GM06990 (cell line): ENCODE data around the gene PWWP2B.

Experiments used
- DNase-seq: peaks from one replicate; pipeline ENCODE4 v3.0.0-alpha.2; 2011; ENCODE audit not compliant: insufficient read length; ENCODE audit errors: extremely low read depth
- H3K27me3 ChIP-seq: replicated peaks from 2 replicates; pipeline ENCODE4 v1.6.0; 2011; ENCODE audit warnings: low read length; ENCODE audit not compliant: control insufficient read depth, insufficient read depth
- H3K36me3 ChIP-seq: 2 replicates; pipeline ENCODE4 v1.5.1; 2011; ENCODE audit warnings: low read length; ENCODE audit not compliant: control insufficient read depth, insufficient read depth
- H3K4me3 ChIP-seq: replicated peaks from 2 replicates; pipeline ENCODE4 v1.5.1; 2011; ENCODE audit warnings: low read depth, mild to moderate bottlenecking, control low read depth, low read length
- TF ChIP-seq, protein P1 (sequence below): IDR thresholded peaks from 2 replicates; pipeline ENCODE4 v1.5.1; 2011; ENCODE audit warnings: low read length, control low read depth, mild to moderate bottlenecking, inconsistent platforms; ENCODE audit not compliant: insufficient read depth, poor library complexity, severe bottlenecking

The PWWP2B gene

DNA sequence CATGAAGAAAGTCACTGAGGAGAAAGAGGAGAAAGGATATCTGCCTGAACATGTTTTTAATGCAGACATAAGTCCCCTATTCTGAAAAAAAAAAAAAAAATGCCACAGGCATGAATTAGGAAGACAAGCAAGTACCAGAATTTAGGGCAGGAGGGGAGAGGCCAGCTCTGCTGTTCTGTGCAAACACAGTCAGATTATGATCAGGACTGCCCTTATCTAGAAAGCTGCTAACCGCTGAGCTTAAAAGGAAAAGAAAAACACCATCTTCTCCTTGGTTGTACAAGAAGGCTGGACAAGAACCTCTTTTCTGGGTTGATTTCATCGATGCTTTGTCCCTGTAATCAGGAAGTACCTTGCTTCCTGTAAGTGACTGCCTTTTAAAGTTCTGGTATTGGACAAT lies 15.3 kb upstream of the PWWP2B start:
- TF ChIP-seq, protein P1, sequence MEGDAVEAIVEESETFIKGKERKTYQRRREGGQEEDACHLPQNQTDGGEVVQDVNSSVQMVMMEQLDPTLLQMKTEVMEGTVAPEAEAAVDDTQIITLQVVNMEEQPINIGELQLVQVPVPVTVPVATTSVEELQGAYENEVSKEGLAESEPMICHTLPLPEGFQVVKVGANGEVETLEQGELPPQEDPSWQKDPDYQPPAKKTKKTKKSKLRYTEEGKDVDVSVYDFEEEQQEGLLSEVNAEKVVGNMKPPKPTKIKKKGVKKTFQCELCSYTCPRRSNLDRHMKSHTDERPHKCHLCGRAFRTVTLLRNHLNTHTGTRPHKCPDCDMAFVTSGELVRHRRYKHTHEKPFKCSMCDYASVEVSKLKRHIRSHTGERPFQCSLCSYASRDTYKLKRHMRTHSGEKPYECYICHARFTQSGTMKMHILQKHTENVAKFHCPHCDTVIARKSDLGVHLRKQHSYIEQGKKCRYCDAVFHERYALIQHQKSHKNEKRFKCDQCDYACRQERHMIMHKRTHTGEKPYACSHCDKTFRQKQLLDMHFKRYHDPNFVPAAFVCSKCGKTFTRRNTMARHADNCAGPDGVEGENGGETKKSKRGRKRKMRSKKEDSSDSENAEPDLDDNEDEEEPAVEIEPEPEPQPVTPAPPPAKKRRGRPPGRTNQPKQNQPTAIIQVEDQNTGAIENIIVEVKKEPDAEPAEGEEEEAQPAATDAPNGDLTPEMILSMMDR = no peak
- Histone ChIP-seq H3K4me3 (no peak overlapping the region), H3K36me3 (no peaks in the 10 kb centered on the region), H3K27me3 (no peaks in the 10 kb centered on the region; the same call in 1 of the 2 replicates)
- no peak for DNase-seq

DNA sequence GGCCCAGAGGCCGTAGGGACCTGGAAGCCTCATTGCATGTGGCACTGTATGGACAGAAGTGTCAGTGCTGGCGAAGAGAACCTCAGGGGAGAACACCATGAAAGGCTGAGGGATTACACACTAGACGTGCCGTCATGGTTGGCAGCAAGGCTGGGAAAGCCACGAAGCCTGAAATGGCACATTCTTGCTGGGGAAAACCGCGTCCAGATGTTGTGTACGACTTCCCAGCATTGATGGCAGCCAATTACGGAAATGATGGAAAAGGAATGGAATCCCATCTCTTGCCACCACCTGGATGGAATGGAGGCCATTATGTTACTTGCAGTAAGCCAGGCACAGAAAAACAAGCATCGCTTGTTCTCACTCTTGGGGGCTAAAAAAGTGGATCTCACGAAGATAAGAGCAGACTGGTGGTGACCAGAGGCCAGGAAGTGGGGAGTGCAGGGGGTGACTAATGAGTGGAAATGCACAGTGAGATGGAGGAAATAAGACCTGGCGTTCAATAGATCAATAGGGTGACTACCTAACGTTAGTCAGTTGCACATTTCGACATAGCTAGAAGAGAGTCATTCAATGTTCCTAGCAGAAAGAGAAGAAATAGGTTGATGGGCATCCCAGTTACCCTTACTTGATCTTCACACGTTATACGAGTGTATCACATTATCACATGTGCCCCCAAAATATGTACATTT lies 14.6 kb upstream of the PWWP2B start:
- H3K4me3 ChIP-seq = no peak overlapping the region
- TF ChIP-seq, protein P1 = no peak
- no peaks in the 10 kb centered on the region for H3K36me3 ChIP-seq
- no peaks in the 10 kb centered on the region; the same call in 1 of the 2 replicates for H3K27me3 ChIP-seq
- DNase-seq = no peak

DNA sequence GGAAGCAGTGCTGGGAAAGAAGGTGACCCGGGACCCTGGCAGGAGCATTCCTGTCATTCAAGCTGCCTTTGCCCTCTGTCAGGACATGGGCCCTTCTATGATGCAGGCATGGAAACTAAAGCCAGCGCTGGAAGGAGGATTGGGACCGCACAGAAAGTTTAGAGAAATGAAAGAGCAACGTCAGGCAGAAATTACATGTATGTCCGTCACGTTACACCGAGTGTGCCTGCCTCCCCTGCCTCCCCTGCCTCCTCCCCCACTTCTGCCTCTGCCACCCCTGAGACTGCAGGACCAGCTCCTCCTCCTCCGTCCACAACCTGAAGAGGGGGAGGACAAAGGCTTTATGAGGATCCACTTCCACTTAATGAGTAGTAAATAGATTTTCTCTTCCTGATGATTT lies 13.9 kb upstream of the PWWP2B start:
- TF ChIP-seq, protein P1 = no peak
- no peak for DNase-seq
- Histone ChIP-seq H3K36me3 (no peaks in the 10 kb centered on the region), H3K27me3 (no peaks in the 10 kb centered on the region; the same call in 1 of the 2 replicates), H3K4me3 (no peak overlapping the region)

DNA sequence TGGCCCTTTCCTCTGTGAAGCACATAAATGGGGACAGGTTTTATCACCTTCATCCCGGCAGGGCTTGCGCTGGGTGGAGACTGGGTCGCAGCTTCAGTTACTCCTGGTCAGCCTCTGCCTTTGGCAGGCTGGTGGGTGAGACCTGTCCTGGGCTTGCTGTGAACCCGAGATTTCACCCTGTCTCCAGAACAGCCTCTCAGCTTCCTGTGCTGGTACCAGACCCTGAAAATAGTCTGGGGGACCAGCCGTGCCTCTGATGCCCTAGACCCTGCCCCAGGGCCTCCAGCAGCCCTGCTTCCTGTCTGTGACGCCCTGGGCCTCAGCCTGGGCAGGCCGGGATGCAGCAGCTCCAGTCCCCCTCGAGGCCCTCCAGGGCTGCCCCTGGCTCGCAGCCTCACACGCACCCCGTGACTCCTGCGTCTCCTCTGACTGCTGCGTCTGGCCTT lies 13.2 kb upstream of the PWWP2B start:
- Histone ChIP-seq H3K4me3 (no peak overlapping the region), H3K36me3 (no peaks in the 10 kb centered on the region), H3K27me3 (no peaks in the 10 kb centered on the region; the same call in 1 of the 2 replicates)
- no peak for DNase-seq
- TF ChIP-seq, protein P1 = no peak

DNA sequence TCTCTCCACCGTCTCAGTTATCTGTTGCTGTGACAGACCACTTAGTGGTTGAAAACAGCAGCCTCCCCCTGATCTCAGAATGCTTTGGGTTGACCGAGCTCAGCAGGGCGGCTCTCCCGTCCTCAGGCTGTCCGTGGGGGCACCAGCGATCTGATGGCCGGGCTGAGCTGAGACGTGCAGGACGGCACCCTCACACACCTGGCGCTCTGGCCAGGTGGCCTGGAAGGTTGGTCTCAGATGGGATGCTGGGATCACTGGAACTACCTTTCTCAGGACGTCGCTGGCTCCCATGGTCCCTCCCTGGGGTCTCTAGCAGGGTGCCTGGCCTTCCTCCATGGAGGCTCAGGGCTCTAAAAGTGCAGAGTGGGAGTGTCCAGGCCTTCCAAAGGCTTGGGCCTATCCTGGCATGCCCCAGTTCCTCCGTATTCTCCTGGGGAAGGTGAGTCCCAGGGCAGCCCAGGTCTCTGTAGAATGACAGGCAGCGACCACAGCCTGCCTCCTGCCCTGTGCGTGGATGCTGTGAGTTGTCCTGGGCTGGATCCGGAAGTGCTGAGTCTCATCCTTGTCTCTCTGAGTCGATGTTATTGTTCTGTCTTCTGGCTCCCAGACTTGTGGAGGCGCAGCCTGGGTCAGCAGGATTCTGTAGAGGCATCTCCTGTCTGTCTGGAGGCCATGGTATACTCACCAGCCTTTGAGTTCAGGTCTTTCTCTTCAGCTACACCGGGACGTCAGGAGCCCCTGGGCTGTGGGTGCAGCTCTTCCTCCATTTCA lies 12.2 kb upstream of the PWWP2B start:
- Histone ChIP-seq H3K36me3 (no peaks in the 10 kb centered on the region), H3K27me3 (no peaks in the 10 kb centered on the region; the same call in 1 of the 2 replicates), H3K4me3 (no peak overlapping the region)
- DNase-seq = no peak
- TF ChIP-seq, protein P1 = no peak

DNA sequence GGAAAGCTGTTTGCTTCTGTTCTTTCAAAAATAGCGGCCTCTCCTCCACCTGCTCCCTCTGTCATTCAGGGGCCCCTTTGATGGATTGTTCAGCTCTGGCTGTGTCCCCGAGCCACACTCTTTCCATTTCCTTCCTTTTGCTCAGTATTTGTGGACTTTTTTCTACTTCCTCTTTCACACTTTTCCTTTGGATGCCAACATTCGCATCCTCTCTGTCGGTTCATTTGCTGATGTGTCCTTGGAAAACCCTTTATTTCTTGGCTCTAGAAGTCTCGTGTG lies 11.7 kb upstream of the PWWP2B start:
- DNase-seq = no peak
- no peaks in the 10 kb centered on the region; the same call in 1 of the 2 replicates for H3K27me3 ChIP-seq
- TF ChIP-seq, protein P1 = no peak
- H3K4me3 ChIP-seq = no peak overlapping the region
- no peaks in the 10 kb centered on the region for H3K36me3 ChIP-seq
